H54 (cell line): Measurements from ENCODE around the gene GSTM3.

Experiments used
- DNase-seq: peaks from one replicate; pipeline ENCODE4 v3.0.0; 2011; ENCODE audit warnings: low spot score, mixed read lengths; ENCODE audit not compliant: insufficient read length
- FAIRE-seq: peaks from 3 replicates; lab custom pipeline; 2011; peaks lifted over from hg19 to GRCh38; lab: Jason Lieb, UNC
- POLR2A ChIP-seq: IDR thresholded peaks from 2 replicates; pipeline ENCODE4 v1.6.1; 2011; ENCODE audit warnings: low read depth, mild to moderate bottlenecking, low read length

Gene GSTM3

GRCh38 chr1:109781806-109782205 is 41.0 kb upstream of the GSTM3 start:
- TF ChIP-seq POLR2A: no peak
- FAIRE-seq (no peak), DNase-seq (no peak)

- TF ChIP-seq POLR2A: no peak
- FAIRE-seq (no peak), DNase-seq (no peak)
Observed at GRCh38 chr1:109780982-109781381, 40.1 kb upstream of the GSTM3 start.

GRCh38 chr1:109777980-109778625 is 37.3 kb upstream of the GSTM3 start:
- no peak for TF ChIP-seq POLR2A
- FAIRE-seq (no peak), DNase-seq (no peak)

GRCh38 chr1:109777436-109777835 is 36.6 kb upstream of the GSTM3 start:
- DNase-seq (no peak), FAIRE-seq (no peak)
- no peak for TF ChIP-seq POLR2A

DNA sequence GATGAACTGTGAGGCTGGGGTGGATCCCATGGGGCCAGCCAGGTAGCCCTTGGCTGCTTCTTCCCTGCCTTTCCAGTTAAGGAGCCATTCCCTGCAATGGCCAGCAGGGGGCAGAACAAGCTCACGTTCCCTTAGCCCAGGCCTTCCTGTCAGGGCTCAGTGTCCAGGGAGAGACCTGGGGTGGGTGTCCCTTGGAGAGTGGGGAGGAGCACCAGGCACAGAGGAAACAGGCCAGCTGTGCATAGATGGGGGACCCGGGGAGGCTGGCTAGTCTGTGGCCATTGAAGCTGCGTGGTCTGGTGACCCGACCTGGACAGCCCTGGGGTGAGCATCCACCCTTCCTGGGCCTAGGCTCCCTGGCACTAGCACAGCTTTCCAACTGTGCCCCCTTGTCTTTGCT is 36.1 kb upstream of the GSTM3 start:
- no peak for TF ChIP-seq POLR2A
- FAIRE-seq (peak; percentile 65), DNase-seq (peak; percentile 79)

DNA sequence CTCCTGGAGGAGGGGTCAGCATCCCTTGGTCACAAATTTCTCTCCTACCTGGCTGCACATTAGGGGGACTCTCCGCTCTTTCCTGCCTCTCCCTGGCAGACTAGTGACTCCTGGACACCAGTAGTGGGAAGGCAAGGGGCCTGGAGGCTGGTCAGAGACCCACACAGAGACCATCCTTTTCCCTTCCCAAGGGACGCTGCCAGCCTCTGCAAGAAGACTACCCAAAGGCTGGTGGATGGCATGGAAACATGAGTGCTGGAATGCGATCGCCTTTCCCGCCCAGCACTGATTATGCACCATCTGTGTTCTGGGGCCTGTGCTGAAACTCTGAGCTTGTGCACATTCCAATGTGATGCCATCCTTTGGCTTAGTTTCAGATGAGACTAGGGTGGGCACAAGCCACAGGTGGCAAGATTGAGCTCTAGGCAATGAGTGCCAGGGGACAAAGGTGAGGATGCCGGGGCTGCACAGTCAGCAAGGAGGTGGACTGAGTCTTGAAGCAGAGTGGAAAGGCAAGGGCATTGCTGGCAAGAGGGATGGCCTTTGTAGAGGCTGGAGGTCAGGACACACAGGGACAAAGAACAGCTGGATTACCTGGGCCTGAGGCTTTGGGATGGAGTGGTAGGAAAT is 35.5 kb upstream of the GSTM3 start:
- no peak for FAIRE-seq
- no peak for DNase-seq
- no peak for TF ChIP-seq POLR2A

GRCh38 chr1:109775398-109775797 is 34.6 kb upstream of the GSTM3 start:
- no peak for TF ChIP-seq POLR2A
- no peak for FAIRE-seq

DNA sequence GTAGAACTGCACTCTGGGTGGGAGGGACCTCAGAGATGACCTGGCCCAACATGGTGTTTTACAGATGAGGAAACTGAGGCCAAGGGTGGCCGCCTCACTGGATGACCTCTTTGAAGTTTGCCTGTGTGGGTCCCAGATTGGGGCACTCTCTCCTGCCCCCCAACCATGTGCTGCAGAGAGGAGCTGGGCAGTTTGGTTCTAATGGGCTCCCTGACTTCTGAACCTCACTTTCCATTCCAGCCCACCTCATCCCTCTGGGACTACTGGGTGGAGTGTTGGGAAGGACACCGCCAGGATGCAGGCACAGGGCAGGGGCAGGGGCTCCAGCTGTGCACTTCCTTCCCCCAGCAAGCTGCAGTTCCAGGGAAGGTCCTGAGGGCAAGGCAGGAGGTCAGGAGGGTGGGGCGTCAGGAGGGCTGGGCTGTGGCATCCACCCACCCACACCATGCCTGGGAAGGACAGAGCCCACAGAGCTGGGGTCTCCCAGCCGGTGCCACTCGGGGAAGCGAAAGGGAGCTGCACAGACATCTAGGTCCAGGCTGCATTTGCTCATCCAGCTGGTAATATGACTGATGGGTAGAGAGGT is 33.2 kb upstream of the GSTM3 start:
- FAIRE-seq: no peak

More at GRCh38 chr1:109775398-109775797, 34.6 kb upstream of the GSTM3 start:
- DNase-seq: no peak

DNA sequence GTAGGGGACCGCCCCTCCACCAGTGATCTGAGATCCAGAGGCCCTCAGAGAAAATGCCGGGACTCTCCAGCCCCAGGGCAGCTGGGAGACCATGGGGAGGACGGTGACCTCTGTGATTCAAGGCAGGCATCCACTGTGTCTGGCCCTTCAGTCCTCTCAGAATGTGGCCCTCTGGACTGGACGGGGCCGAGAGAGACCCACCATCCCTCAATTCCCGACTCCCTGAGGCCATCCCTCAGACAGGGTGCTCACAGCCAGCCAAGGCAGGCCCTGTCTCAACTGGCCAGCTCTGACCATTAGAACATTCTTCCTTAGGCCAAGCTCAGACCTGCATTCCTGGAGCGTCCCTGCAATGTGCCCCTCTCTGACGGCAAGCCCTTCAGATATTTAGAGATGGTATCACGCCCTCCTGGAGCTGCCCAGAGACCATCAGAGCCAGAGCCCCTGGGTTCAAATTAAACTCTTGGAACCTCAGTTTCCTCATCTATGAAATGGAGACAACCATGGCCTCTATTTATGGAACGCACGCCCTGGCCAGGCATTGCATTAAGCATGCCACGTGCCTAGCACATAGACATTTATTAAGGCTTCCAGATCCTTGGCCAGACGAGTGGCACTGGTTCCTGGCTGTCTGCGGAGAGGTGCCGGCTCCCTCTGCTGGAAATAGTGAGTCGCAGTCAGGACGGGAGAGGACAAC is 32.5 kb upstream of the GSTM3 start:
- FAIRE-seq: no peak
- no peak for TF ChIP-seq POLR2A
- DNase-seq: peak; percentile 72

More for the DNA sequence above, 33.2 kb upstream of the GSTM3 start:
- DNase-seq: no peak
- no peak for TF ChIP-seq POLR2A

DNA sequence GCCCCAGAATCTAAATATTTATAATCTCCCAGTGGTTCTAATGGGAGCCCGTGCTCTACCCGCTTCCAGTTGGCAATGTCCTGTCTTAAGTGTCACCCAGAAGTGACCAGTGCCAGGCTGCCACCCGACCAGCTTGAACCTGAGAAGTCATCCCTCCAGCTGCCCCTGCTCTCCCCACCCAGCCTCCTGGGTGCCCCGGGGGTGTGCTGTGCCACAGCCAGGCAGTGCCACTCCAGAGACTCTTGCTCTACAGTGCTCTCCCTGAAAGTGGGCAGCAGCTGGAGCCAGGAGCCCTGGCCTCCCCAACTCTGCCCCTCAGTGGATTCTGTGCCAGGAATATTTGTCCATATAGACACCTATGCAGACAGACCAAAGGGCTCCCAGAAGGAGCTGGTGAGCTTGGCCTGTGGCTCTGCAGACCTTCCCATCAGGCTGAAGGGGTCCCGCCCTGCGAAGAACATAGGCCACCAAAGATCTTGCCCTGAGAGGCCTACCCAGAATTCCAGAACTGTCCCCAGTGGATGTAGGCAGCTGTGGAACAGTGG is 31.9 kb upstream of the GSTM3 start:
- DNase-seq (no peak), FAIRE-seq (no peak)
- TF ChIP-seq POLR2A: no peak

- no peak for FAIRE-seq
- no peak for DNase-seq
- no peak for TF ChIP-seq POLR2A
Observed at GRCh38 chr1:109771712-109772657, 31.1 kb upstream of the GSTM3 start.

GRCh38 chr1:109770331-109771095 is 29.7 kb upstream of the GSTM3 start:
- FAIRE-seq: no peak
- no peak for TF ChIP-seq POLR2A
- DNase-seq: no peak
